DOHH2 (cell line): Measurements from ENCODE around the gene ARID3A.

Experiments used
- H3F3A ChIP-seq: fragments of 200-600 bp; sonication (generic), shearing (Covaris generic); 2 replicates; pipeline ENCODE4 v1.6.0; 2016; ENCODE audit warnings: antibody characterized with exemption, mild to moderate bottlenecking; ENCODE audit not compliant: control insufficient read depth, insufficient read depth
- H3K27ac ChIP-seq: fragments of 200-600 bp; sonication (generic); 2 replicates; pipeline ENCODE4 v1.5.1; 2014; ENCODE audit warnings: low read depth, mild to moderate bottlenecking, low read length, moderate library complexity
- H3K27me3 ChIP-seq: fragments of 200-600 bp; sonication (generic); 2 replicates; pipeline ENCODE4 v1.6.1; 2014; ENCODE audit warnings: mild to moderate bottlenecking, low read length, mixed read lengths; ENCODE audit not compliant: control insufficient read depth
- H3K36me3 ChIP-seq: fragments of 200-600 bp; sonication (generic); 2 replicates; pipeline ENCODE4 v1.6.1; 2014; ENCODE audit warnings: mild to moderate bottlenecking, low read length, moderate library complexity, mixed read lengths; ENCODE audit not compliant: control insufficient read depth
- H3K4me1 ChIP-seq: fragments of 200-600 bp; sonication (generic); 2 replicates; pipeline ENCODE4 v1.6.1; 2014; ENCODE audit warnings: mild to moderate bottlenecking, low read length, mixed read lengths; ENCODE audit not compliant: control insufficient read depth
- H3K4me2 ChIP-seq: fragments of 200-600 bp; sonication (generic); 2 replicates; pipeline ENCODE4 v1.6.0; 2014; ENCODE audit warnings: mild to moderate bottlenecking, low read length, moderate library complexity
- H3K4me3 ChIP-seq: fragments of 200-600 bp; sonication (generic); 2 replicates; pipeline ENCODE4 v1.5.1; 2014; ENCODE audit warnings: mild to moderate bottlenecking, low read length, mixed read lengths
- H3K79me2 ChIP-seq: fragments of 200-600 bp; sonication (generic); 2 replicates; pipeline ENCODE4 v1.6.1; 2014; ENCODE audit warnings: mild to moderate bottlenecking, low read length, mixed read lengths; ENCODE audit not compliant: control insufficient read depth
- H3K9me2 ChIP-seq: fragments of 200-600 bp; sonication (generic); replicated peaks from 2 replicates; pipeline ENCODE4 v1.6.1; 2014; ENCODE audit warnings: mild to moderate bottlenecking, low read length, mixed read lengths; ENCODE audit not compliant: control insufficient read depth
- H3K9me3 ChIP-seq: fragments of 200-600 bp; sonication (generic); 2 replicates; pipeline ENCODE4 v1.6.1; 2014; ENCODE audit warnings: antibody characterized with exemption, low read length, mixed read lengths; ENCODE audit not compliant: control insufficient read depth, insufficient read depth
- H4K20me1 ChIP-seq: fragments of 200-600 bp; sonication (generic); 2 replicates; pipeline ENCODE4 v1.6.0; 2014; ENCODE audit warnings: low read depth, mild to moderate bottlenecking, antibody characterized with exemption, low read length, moderate library complexity; ENCODE audit not compliant: control insufficient read depth, insufficient read depth
- CTCF ChIP-seq: fragments of 200-600 bp; sonication (generic); IDR thresholded peaks from one replicate; pipeline ENCODE4 v1.5.1; 2014; ENCODE audit warnings: antibody characterized with exemption, mild to moderate bottlenecking, low read depth, low read length; ENCODE audit not compliant: poor library complexity, severe bottlenecking
- EZH2phosphoT487 ChIP-seq: fragments of 200-600 bp; sonication (generic); IDR thresholded peaks from 2 replicates; pipeline ENCODE4 v1.6.1; 2017; ENCODE audit warnings: borderline replicate concordance, mild to moderate bottlenecking, antibody characterized with exemption, low read length, moderate library complexity, mixed read lengths

Gene ARID3A

GRCh38 chr19:1017115-1017905, 91.5 kb downstream of the ARID3A start:
- H3K27me3 ChIP-seq, result no peaks in the 10 kb centered on the region
- H3K79me2 ChIP-seq, result peaks cover 82% of the 10 kb centered on the region
- H4K20me1 ChIP-seq, result peaks cover 45% of the 10 kb centered on the region
- no peak overlapping the region for H3K27ac ChIP-seq
- no peak for TF ChIP-seq CTCF
- no peak for TF ChIP-seq EZH2phosphoT487
- H3F3A ChIP-seq, result peaks cover 5% of the 10 kb centered on the region
- peak overlapping the region; percentile 100 for H3K4me3 ChIP-seq
- H3K36me3 ChIP-seq, result peaks cover 79% of the 10 kb centered on the region
- H3K9me2 ChIP-seq, result no peaks in the 10 kb centered on the region
- peaks cover 43% of the 10 kb centered on the region for H3K4me1 ChIP-seq
- H3K9me3 ChIP-seq, result no peaks in the 10 kb centered on the region
- H3K4me2 ChIP-seq, result peak overlapping the region; percentile 99

- no peak overlapping the region for H3K27ac ChIP-seq
- peak overlapping the region; percentile 100 for H3K4me3 ChIP-seq
- peaks cover 45% of the 10 kb centered on the region for H4K20me1 ChIP-seq
These were observed 92.1 kb downstream of the ARID3A start for GRCh38 chr19:1017906-1018305.

GRCh38 chr19:1018393-1018792, 92.6 kb downstream of the ARID3A start:
- Histone ChIP-seq H3K4me3 (peak overlapping the region; percentile 100), H4K20me1 (peaks cover 40% of the 10 kb centered on the region), H3K27me3 (no peaks in the 10 kb centered on the region), H3F3A (peaks cover 13% of the 10 kb centered on the region), H3K79me2 (peaks cover 76% of the 10 kb centered on the region), H3K36me3 (peaks cover 68% of the 10 kb centered on the region), H3K4me2 (peak overlapping the region; percentile 99), H3K4me1 (peaks cover 53% of the 10 kb centered on the region), H3K9me2 (no peaks in the 10 kb centered on the region), H3K9me3 (no peaks in the 10 kb centered on the region), H3K27ac (no peak overlapping the region)
- TF ChIP-seq EZH2phosphoT487 (no peak), CTCF (no peak)

More at GRCh38 chr19:1017906-1018305, 92.1 kb downstream of the ARID3A start:
- Histone ChIP-seq H3K4me1 (peaks cover 49% of the 10 kb centered on the region), H3K27me3 (no peaks in the 10 kb centered on the region), H3K4me2 (peak overlapping the region; percentile 99), H3K79me2 (peaks cover 81% of the 10 kb centered on the region), H3K9me2 (no peaks in the 10 kb centered on the region), H3K9me3 (no peaks in the 10 kb centered on the region), H3F3A (peaks cover 11% of the 10 kb centered on the region), H3K36me3 (peaks cover 73% of the 10 kb centered on the region)
- no peak for TF ChIP-seq EZH2phosphoT487
- TF ChIP-seq CTCF, result no peak
